HG03135 (cell line): ENCODE data around the gene TSC22D4.
A peak's percentile ranks its signal among the peaks of the same experiment; 100 is the strongest.
"Not testable (repeated sequence)": the region's sequence is repeated elsewhere in the genome, so short reads cannot be mapped to it uniquely, and the experiment has no call there.

Source experiments
- ATAC-seq: cut with Tn5 transposase; IDR thresholded peaks from one replicate; pipeline ENCODE4 v1.9.1; 2021; ENCODE audit warnings: mild to moderate bottlenecking, moderate library complexity; ENCODE audit not compliant: unreplicated experiment

Gene TSC22D4

GRCh38 chr7:100476101-100476780 lies 2.8 kb downstream of the TSC22D4 start:
- no peak for ATAC-seq

DNA sequence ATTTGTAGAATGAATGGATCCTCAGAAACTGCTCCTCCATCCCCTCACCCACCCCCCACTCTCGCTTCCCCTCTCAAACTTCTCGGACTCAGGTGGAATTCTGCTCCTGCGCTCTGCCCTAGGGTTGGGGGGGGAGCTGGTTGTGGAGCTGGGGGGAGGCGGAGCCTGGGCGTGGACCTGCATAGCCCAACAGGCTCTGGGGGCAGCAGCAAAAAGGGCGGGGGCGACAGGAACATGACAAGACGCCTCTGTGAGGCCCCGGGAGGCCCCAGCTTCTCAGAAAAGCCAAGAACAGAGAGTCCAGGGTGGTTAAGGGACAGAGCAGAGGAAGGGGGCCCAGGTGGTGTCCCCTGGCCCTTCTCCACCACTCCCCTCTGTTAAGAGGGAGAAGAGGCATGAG lies 3.5 kb downstream of the TSC22D4 start:
- ATAC-seq = no peak

DNA sequence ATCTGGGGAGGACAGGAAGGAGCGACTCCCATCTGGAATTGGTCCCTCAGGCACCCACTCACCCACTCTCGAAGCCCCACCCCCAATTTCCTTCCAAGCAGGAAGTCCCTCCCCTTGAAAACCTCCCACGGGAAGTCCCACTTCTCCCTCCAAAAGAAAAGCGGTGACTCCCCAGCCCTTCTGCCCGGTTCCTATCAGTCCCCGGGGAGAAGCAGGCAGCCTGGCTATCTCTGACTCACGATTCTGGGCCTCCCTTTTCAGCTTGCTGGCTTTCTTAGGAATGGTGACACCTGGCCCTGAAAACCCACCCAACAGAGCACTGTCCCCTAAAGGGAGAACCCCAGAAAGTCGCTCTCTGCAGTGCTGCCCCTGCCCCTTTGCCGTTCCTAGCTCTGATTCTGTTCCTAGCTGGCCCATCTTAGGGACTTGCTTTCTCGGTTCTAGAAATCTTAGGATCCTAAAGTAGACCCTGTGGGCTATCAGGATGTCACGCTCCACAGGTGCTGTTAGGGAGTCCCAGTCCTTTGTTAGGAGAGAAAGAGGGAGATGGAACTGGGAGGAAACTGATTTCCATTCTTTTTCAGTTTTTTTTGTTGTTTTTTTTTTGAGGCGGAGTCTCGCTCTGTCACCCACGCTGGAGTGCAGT lies 6.0 kb downstream of the TSC22D4 start:
- ATAC-seq = no peak

DNA sequence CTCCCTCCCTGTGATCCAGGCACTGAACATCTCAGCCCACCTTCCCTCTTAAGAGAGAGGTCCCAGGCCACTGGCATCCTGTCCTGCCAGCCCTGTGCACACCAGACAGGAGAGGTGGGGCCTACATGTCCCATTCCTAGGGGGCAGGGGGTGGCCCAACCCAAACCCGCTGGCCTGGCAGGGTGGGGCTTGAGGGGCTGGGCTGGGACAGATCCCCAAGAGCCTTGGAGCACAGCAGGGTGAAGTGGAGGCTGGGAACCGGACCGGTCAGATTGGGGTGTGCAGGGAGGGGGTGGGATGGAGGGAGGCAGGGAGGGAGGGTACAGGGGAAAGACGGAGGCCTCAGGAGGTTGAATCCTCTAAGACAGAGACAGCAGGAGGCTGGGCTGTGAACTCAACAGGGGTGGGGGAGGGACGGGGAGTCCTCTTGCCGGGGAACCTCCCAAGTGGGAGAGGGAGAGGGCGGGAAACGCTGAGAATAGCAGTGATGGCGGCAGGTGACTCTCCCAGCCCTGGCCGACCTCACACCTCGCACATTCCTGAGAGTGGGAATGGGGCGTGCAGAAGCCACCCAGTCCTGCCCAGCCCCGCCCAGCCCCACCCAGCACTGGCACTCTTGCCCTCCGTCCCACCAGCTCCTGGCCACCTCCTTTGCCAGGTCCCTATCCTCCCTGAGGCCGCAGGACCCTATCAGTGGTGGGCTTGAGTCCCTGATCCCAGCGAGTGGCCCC lies 6.7 kb downstream of the TSC22D4 start:
- no peak for ATAC-seq

GRCh38 chr7:100471021-100471420 lies 8.0 kb downstream of the TSC22D4 start:
- no peak for ATAC-seq

DNA sequence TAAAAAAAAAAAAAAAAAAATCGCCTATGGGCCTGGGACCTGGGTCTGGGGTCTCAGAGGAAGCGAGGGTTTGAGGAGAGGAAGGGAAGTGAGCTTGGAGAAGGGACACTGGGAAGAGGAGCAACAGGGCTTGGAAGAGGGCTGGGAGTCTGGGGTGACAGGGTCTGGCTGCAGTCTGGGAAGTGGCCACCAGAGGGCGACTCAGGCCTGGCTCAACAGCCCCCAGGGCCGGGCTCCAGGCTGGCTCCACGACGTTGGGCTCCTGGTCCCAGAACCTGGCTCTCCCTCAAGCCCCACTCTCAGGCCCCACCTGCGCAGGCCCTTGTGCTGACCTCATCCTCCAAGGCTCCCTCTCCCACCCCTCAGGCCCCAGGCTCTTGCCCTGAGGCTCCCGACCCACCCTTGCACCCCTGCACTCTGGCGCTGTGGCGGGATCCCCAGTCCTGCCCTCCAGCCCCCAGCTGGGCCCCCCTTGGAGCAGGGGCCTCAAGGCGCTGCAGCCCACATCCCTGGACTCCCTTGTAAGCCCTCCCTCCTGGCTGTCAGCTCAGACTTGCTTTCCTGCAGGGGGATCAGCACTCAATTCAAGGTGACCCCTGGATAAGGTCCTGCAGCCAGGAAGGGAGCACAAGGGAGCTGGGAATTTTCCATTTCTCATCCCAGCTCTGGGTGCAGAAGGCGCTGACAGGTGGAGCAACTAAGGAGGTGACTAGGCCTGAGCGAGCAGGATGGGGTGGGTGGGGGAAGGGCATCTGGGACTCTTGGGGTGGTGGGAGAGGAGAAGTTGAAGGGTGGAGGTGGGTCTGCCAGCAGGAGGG lies 9.6 kb downstream of the TSC22D4 start:
- ATAC-seq = peak; percentile 56

DNA sequence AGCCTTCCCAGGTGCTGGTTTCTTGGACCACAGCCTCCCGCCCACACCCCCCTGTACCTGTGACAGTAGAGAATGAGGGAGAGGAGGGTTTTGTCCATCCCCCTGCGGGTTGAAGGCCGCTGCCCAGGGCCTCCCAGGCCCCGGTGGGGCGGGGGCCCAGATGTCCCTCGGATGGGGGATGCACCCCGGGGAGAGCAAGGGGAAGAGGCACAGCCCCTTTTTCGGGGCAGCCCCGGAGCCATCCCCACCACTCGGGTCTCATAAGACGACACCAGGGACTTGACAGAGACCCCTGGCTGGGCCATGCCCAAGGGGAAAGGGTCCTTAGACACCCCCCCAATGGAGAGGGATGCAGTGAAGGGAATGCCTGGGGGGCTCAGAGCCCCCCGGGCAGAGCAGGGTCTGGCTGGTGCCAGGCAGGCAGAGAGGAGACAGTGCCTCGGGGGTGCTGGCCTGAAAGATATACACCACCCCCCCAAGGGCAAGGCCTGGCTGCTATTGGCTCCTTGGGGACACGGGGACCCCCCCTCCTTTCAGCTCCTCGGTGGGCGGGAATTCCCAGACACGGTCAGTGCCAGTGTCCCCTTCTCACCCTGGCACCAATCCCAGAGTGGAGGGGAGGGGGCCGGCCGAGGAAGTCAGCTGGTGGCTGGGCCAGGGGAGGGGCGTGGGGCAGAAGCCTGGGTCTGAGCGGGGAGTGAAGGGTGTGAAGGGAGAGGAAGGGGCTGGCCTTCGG lies 11.2 kb downstream of the TSC22D4 start:
- ATAC-seq = no peak

GRCh38 chr7:100466653-100467605 lies 12.1 kb downstream of the TSC22D4 start:
- ATAC-seq = no peak

DNA sequence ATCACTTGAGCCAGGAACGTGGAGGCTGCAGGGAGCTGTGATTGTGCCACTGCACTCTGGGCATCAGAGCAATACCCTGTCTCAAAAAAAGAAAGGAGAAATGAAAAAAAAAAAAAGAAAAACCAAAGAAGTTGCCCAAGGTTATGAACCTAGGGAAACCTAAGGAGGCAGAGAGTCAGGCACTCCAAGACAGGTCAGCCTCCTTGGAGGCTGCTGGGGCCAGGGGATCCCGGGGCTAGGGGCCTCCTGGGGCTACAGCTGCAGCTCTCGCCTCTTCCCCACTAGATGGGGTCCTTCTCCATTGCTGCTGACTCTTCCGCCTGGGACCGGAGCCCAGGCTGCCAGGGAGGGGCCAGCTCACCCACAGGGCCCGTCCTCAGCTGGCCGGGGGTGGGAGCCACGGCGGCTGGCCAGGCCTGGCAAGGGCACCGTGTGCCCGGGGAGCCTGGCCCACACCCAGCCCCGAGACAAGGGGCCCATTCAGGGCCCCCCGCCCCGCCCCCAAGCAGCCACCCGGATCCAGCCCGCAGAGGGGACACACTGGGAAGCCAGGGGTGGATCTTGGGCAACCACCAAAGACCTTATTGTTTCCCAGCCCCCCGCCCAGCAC lies 13.2 kb downstream of the TSC22D4 start:
- ATAC-seq = no peak

- ATAC-seq = no peak
Measured at GRCh38 chr7:100465299-100465698, 13.7 kb downstream of the TSC22D4 start.

- no peak for ATAC-seq
Measured at GRCh38 chr7:100464791-100465190, 14.2 kb downstream of the TSC22D4 start.

DNA sequence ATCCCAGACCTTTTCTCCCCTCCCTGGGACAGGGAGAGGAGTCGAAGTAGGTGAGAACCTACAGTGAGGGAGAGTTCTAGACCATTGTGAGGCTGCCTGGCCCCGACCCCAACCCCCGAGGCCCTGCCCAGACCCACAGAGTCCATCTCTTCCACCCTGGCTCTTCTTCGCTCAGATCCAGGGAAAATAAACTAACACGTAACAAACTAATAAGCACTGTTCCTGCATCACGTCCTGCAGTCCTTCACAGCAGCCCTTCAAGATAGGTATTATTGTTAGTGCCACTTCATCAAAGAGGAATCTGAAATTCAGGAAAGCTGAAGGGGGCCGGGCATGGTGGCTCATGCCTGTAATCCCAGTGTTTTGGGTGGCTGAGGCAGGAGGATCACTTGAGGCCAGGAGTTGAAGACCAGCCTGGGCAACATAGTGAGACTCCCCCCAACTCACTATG lies 14.8 kb downstream of the TSC22D4 start, which contains the start of gene SPACDR:
SPACDR (minus strand) TSS at position 51 of the 451 bp plus-strand sequence. CDS start 235 bp downstream, outside the sequence.
- no peak for ATAC-seq

- ATAC-seq = no peak
Measured at GRCh38 chr7:100457033-100457432, 22.0 kb downstream of the TSC22D4 start.

DNA sequence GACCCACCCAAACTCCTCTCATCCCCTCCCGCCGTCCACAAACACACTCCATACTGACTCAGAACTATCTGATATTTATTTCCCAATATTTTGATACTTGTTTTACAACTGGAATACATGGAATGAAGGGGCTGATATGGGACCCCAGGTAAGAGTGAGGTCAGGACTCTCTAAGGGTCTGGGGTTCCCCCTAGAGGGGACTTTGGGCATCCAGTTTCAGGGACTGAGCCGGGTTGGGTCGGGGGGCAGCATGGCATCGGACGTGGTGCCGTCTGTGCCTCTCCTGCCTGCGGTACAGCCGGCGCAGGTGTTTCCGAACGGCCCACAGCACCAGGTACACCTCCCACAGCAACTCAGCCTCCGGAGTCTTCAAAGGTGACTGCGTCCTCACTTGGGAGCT lies 22.5 kb downstream of the TSC22D4 start:
- ATAC-seq = no peak

DNA sequence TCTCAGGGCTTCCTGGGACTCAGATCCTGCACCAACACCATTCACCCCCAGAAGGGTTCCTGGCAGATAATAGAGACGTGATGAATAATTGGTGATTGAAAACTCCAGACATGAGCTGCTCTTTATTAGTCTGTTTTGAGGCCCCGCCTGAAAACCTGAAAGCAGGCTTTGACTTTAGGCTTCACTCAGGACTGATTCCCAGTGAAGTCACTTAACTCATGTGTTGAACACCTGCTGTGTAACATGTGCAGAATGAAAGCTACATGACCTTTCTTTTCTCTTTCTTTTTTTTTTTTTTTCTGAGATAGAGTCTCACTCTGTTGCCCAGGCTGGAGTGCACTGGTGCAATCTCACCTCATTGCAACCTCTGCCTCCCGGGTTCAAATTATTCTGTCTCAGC lies 23.8 kb downstream of the TSC22D4 start:
- no peak for ATAC-seq

DNA sequence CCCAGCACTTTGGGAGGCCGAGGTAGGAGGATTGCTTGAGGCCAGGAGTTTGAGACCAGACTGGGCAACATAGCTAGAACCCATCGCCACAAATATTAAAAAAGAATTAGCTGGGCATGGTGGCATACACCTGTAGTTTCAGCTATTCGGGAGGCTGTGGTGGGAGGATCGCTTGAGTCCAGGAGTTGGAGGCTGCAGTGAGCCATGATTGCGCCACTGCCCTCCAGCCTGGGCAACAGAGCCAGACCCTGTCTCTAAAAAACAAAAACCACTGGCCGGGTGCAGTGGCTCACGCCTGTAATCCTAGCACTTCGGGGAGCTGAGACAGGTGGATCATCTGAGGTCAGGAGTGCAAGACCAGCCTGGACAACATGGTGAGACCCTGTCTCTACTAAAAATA lies 25.2 kb downstream of the TSC22D4 start:
- ATAC-seq = not testable (repeated sequence)

GRCh38 chr7:100452513-100452912 lies 26.5 kb downstream of the TSC22D4 start:
- ATAC-seq = no peak

- no peak for ATAC-seq
Measured at GRCh38 chr7:100449190-100449795, 29.7 kb downstream of the TSC22D4 start.
